ENCODE data around the gene PSMD13. TPM values are rescaled to one million over a fixed set of nuclear protein-coding genes. Genes with fewer than 3 reads are reported as not detected.

The PSMD13 gene
- total and polyA plus RNA-seq, 2 of the 13 experiments (the other 11 are each of a cell fraction or from before 2014, with no cell fraction given), result 83.0 to 117 TPM

DNA sequence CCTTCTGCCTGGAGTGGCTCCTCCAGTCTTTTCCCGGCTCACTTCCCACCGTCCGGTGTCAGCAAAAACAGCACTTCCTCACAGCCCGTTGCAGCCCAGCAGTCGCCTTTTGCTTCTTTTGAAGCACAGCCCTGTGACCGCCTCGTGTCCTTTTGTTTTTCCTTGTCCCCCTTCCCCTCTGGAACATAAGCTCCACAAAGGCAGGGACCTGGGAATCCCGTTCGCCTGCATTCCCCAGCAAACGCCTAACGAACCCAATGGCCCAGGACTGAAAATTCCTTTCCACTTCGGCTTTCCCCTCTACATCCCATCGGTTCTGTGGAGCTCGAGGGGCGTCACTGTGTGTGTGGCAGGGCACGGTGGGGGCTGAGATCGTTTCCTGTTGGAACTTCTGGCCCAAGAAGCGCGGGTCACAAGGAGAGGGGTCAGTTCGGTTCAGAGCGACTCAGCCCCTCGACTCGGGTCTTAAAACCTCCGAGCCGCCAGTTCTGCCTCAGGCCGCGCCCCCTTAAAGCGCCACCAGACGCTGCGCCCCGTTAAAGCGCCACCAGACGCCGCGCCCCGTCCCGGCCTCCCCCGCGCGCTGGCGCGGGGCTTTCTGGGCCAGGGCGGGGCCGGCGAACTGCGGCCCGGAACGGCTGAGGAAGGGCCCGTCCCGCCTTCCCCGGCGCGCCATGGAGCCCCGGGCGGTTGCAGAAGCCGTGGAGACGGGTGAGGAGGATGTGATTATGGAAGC lies 28.4 kb upstream of the PSMD13 start (continued):
- TF ChIP-seq CREB1 (IDR thresholded peaks at IDR 0.05) (no peak), CREB1 (CRISPR knock-in tag; IDR thresholded peaks at IDR 0.05) (no peak), ZNF878 (CRISPR knock-in tag; IDR thresholded peaks at IDR 0.05) (no peak), ZNF883 (CRISPR knock-in tag; IDR thresholded peaks at IDR 0.05; ENCODE audit: not compliant biosample characterization) (peak; percentile 40), RBM22 (optimal IDR thresholded peaks at IDR 0.05; ENCODE audit: low read length) (peak; percentile 12), SMARCC2 (IDR thresholded peaks at IDR 0.05) (no peak), GZF1 (CRISPR knock-in tag; IDR thresholded peaks at IDR 0.05) (no peak; the same call in 1 of the 2 replicates), NAIF1 (CRISPR knock-in tag; IDR thresholded peaks at IDR 0.05; ENCODE audit: borderline replicate concordance) (no peak; the same call in 1 of the 2 replicates), ZFP37 (CRISPR knock-in tag; IDR thresholded peaks at IDR 0.05; ENCODE audit: borderline replicate concordance) (no peak), JARID2 (CRISPR knock-in tag; IDR thresholded peaks at IDR 0.05; ENCODE audit: insufficient replicate concordance) (no peak), MLX (CRISPR knock-in tag; IDR thresholded peaks at IDR 0.05) (no peak), FOXK1 (CRISPR knock-in tag; IDR thresholded peaks at IDR 0.05; ENCODE audit: borderline replicate concordance, low read depth) (no peak), ZNF10 (CRISPR knock-in tag; IDR thresholded peaks at IDR 0.05; ENCODE audit: borderline replicate concordance, low read depth) (no peak), LBX2 (CRISPR knock-in tag; IDR thresholded peaks at IDR 0.05; ENCODE audit: borderline replicate concordance) (no peak), ZNF430 (CRISPR knock-in tag; IDR thresholded peaks at IDR 0.05) (0 out of 2 replicates have a peak, but pooled peaks have one; percentile 53), ZNF83 (CRISPR knock-in tag; IDR thresholded peaks at IDR 0.05; ENCODE audit: borderline replicate concordance) (no peak), FIP1L1 (IDR thresholded peaks at IDR 0.05; ENCODE audit: borderline replicate concordance, insufficient read depth, low read depth, low read length) (no peak), KDM6A (CRISPR knock-in tag; IDR thresholded peaks at IDR 0.05; ENCODE audit: low read depth) (no peak), ZNF572 (CRISPR knock-in tag; IDR thresholded peaks at IDR 0.05) (no peak), ZNF180 (CRISPR knock-in tag; IDR thresholded peaks at IDR 0.05; ENCODE audit: borderline replicate concordance, low read depth) (no peak)
- TF ChIP-seq, protein P1, sequence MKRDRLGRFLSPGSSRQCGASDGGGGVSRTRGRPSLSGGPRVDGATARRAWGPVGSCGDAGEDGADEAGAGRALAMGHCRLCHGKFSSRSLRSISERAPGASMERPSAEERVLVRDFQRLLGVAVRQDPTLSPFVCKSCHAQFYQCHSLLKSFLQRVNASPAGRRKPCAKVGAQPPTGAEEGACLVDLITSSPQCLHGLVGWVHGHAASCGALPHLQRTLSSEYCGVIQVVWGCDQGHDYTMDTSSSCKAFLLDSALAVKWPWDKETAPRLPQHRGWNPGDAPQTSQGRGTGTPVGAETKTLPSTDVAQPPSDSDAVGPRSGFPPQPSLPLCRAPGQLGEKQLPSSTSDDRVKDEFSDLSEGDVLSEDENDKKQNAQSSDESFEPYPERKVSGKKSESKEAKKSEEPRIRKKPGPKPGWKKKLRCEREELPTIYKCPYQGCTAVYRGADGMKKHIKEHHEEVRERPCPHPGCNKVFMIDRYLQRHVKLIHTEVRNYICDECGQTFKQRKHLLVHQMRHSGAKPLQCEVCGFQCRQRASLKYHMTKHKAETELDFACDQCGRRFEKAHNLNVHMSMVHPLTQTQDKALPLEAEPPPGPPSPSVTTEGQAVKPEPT (CRISPR knock-in tag; IDR thresholded peaks at IDR 0.05; ENCODE audit: low read depth), result no peak

Data from HepG2 (cell line).